Measurements from ENCODE around the gene RASGRF1. TPM values are rescaled to one million over a fixed set of nuclear protein-coding genes. Genes with fewer than 3 reads are reported as not detected.

The RASGRF1 gene
- total RNA-seq, 1 donor from 2014 or later: 0.17 TPM

DNA sequence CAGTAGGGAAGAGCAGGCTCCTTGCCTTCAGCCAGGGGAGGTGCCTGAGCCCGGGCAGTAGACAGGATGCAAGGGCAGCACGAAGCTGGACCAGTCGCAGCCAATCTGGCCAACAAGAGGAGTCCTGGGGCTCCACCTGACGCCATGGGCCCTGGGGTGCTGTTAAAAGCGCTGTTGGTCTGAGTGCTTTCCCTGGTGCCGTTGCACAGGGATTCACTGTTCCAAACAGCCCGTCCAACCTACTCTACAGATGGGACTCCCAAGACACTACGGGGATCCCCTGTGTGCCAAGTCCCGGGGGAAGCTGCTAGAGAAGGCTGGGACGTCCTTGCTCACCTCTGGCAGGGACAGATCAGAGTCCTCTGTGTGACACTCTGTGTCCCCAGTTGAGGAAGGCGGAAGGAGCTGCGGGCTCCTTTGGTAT lies 146.4 kb downstream of the RASGRF1 start:
- TF ChIP-seq, protein P1, sequence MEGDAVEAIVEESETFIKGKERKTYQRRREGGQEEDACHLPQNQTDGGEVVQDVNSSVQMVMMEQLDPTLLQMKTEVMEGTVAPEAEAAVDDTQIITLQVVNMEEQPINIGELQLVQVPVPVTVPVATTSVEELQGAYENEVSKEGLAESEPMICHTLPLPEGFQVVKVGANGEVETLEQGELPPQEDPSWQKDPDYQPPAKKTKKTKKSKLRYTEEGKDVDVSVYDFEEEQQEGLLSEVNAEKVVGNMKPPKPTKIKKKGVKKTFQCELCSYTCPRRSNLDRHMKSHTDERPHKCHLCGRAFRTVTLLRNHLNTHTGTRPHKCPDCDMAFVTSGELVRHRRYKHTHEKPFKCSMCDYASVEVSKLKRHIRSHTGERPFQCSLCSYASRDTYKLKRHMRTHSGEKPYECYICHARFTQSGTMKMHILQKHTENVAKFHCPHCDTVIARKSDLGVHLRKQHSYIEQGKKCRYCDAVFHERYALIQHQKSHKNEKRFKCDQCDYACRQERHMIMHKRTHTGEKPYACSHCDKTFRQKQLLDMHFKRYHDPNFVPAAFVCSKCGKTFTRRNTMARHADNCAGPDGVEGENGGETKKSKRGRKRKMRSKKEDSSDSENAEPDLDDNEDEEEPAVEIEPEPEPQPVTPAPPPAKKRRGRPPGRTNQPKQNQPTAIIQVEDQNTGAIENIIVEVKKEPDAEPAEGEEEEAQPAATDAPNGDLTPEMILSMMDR (IDR thresholded peaks at IDR 0.05; ENCODE audit: unreplicated experiment): no peak
- DNase-seq (ENCODE audit: low spot score, unreplicated experiment): no peak
- H3K4me1 Mint-ChIP-seq (ENCODE audit: low read depth): peaks cover 11% of the 10 kb centered on the region
- H3K9me3 Mint-ChIP-seq (ENCODE audit: low read depth): no peaks in the 10 kb centered on the region
- peak overlapping the region; percentile 73 for H3K4me3 Mint-ChIP-seq (ENCODE audit: low read depth)
- H3K27me3 Mint-ChIP-seq: peaks cover 14% of the 10 kb centered on the region
- H3K27ac Mint-ChIP-seq: peak overlapping the region; percentile 73
- no peaks in the 10 kb centered on the region for H3K36me3 Mint-ChIP-seq (ENCODE audit: insufficient read depth)

DNA sequence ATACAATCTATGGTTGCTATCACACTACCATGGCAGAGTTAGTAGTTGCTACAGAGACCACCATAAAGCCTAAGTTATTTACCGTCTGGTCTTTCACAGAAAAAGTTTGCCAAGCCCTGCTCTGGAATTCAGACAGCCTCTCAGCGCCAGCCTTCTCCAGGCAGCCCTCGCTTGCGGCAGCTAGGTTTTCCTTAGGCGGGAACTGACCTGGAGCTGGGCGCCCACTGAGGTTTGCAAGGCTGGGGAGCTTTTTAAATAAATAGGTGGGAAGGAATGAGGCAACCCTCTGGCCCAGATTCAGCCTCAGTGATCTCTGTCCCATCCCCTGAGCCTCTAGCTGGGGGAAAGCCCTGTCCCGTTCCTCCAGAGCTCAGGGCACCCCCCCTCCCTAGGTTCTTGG lies 146.9 kb downstream of the RASGRF1 start:
- no peaks in the 10 kb centered on the region for H3K36me3 Mint-ChIP-seq (ENCODE audit: insufficient read depth)
- peaks cover 14% of the 10 kb centered on the region for H3K27me3 Mint-ChIP-seq
- no peak for DNase-seq (ENCODE audit: low spot score, unreplicated experiment)
- TF ChIP-seq, protein P1 (IDR thresholded peaks at IDR 0.05; ENCODE audit: unreplicated experiment): no peak
- peak overlapping the region; percentile 73 for H3K27ac Mint-ChIP-seq
- H3K4me3 Mint-ChIP-seq (ENCODE audit: low read depth): peak overlapping the region; percentile 73
- H3K9me3 Mint-ChIP-seq (ENCODE audit: low read depth): no peaks in the 10 kb centered on the region
- peaks cover 11% of the 10 kb centered on the region for H3K4me1 Mint-ChIP-seq (ENCODE audit: low read depth)

DNA sequence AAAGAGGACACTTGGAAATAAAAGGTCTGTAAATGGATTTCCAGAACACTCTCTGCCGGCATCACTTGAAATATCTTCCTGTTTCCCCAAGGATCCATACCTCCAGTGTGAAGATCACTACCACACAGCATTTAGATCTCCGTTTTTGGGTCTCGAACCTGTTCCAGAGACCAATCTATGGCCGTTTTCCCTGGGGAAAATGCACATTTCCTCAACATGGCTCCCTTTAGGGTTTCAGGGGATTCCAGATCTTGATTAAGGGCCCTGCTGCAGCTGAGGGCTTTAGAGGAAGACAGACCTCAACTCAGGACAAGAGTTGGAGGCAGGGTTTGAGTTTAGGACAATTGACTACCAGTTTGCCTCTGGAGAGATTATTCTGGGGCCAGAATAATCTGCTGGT lies 147.8 kb downstream of the RASGRF1 start:
- no peaks in the 10 kb centered on the region for H3K9me3 Mint-ChIP-seq (ENCODE audit: low read depth)
- H3K36me3 Mint-ChIP-seq (ENCODE audit: insufficient read depth): peaks cover 1% of the 10 kb centered on the region
- DNase-seq (ENCODE audit: low spot score, unreplicated experiment): no peak
- no peak overlapping the region for H3K4me3 Mint-ChIP-seq (ENCODE audit: low read depth)
- peaks cover 11% of the 10 kb centered on the region for H3K27me3 Mint-ChIP-seq
- TF ChIP-seq, protein P1 (IDR thresholded peaks at IDR 0.05; ENCODE audit: unreplicated experiment): no peak
- no peak overlapping the region for H3K27ac Mint-ChIP-seq
- H3K4me1 Mint-ChIP-seq (ENCODE audit: low read depth): peaks cover 11% of the 10 kb centered on the region

DNA sequence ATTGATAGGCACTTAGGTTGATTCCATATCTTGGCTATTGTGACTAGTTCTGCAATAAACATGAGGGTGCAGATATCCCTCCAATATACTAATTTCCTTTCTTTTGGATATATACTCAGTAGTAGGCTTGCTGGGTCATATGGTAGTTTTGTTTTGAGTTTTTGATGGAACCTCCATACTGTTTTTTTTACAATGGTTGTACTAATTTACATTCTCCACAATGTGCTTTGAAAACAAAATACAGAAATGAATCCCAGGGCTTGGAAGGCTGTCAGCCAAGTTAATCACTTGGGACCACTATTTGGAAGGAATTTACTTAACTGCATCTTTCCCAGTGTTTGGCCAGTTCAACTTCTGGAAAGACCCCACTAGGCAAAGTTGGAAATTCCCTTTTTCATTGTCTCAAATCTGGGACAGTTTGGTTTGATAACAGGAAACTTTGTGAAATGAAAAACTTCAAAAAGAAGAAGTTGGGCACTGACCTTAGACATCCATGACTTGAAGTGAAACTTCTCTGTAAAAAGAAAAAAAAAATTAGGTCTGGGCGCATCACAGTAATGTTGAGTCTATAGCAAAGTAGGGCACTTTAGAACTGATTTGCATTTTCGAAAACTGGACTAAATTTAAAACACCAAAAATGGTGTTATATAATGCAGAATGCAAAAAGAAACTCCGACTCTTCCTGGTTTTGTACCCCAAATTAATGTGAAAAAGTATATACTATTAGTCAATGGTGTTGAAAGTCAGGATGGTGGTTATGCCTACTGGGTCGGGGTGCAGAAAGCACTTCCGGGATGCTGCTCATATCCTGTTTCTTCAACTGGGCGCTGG lies 151.7 kb downstream of the RASGRF1 start:
- TF ChIP-seq, protein P1 (IDR thresholded peaks at IDR 0.05; ENCODE audit: unreplicated experiment): no peak
- Mint-ChIP-seq H3K27me3 (peaks cover 4% of the 10 kb centered on the region), H3K36me3 (ENCODE audit: insufficient read depth) (peaks cover 5% of the 10 kb centered on the region), H3K27ac (no peak overlapping the region), H3K4me3 (ENCODE audit: low read depth) (no peak overlapping the region), H3K4me1 (ENCODE audit: low read depth) (peaks cover 5% of the 10 kb centered on the region), H3K9me3 (ENCODE audit: low read depth) (no peaks in the 10 kb centered on the region)
- DNase-seq (ENCODE audit: low spot score, unreplicated experiment): no peak

DNA sequence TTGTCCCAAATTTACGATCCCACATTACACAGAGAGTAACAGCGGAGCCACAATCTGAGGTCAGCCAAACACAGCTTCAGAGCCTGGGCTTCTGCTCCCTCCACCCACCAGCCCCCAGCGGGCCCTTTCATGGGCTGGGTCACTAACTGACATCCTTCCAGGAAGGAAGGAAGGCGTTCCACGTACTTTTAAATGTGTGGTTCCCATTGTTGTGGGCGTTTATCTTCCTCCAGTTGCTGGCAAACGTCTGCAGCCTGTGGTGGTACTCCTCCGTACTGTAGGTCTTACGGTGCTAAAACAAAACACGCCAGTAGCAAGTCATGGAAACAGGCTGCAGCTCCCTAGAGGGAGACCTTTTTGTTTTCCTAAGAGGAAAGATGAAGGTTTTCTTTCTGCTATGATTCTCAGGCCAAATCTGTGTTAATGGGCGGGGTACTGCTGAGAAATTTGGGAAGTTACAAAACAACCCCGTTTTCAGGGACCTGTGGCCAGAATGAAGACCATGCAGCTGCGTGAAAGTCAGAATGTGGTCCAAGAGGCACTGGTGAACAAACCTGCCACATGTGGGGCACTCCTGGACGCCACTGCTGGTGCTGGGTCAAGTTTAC lies 153.3 kb downstream of the RASGRF1 start:
- Mint-ChIP-seq H3K4me1 (ENCODE audit: low read depth) (no peaks in the 10 kb centered on the region), H3K4me3 (ENCODE audit: low read depth) (no peak overlapping the region), H3K9me3 (ENCODE audit: low read depth) (no peaks in the 10 kb centered on the region), H3K27ac (no peak overlapping the region), H3K36me3 (ENCODE audit: insufficient read depth) (peaks cover 5% of the 10 kb centered on the region), H3K27me3 (no peaks in the 10 kb centered on the region)
- DNase-seq (ENCODE audit: low spot score, unreplicated experiment): no peak
- TF ChIP-seq, protein P1 (IDR thresholded peaks at IDR 0.05; ENCODE audit: unreplicated experiment): no peak

Data from progenitor cell of endocrine pancreas (in vitro differentiated cells).